NCI-H510A (cell line): Measurements from ENCODE around the gene SFMBT2.

Experiments
- DNase-seq: peaks from one replicate; lab custom pipeline; 2025; lab: John Stamatoyannopoulos, UW

SFMBT2 gene

DNA sequence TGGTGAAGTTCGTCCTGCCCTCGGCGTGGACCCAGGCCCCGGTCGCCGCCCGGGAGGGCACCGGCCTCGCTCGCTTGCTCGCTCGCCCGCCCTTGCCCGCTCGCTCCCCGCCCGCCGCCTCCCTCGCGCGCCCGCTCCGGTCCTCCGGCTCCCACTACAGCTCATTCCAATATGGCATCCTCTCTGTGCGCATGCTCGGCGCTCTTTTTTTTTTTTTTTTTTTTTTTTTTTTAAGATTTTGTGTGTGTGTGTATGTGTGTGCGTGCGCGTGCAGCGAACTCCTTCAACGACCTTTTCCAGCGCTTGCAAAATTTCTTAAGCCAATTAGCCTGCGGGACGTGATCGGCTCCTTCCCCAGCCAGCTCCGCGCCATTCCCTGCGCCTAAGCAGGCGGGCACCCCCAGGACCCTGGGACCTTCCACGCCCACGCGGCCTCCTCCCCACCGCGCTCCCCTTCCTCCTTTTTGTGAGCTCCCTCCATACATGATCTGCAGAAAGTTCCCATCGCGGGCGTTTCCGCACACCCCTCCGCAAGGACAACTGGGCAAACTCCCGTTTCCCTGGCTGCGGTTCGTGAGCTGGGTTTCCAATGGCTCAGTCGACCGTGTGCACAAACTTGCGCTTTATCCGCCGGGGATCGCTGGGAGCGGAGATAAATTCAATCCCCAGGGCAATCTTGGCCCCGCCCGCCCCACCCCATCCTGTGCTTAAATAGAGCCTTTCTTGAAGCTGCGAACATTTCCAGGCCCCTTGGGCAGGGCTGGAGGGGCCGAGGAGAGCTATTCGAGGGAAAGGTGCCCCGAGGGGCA is at the start of gene SFMBT2:
Gene SFMBT2, minus strand, starts transcription at position 173 of the 809 bp plus-strand sequence. CDS start 29,136 bp downstream, outside the sequence.
- no peak for DNase-seq

DNA sequence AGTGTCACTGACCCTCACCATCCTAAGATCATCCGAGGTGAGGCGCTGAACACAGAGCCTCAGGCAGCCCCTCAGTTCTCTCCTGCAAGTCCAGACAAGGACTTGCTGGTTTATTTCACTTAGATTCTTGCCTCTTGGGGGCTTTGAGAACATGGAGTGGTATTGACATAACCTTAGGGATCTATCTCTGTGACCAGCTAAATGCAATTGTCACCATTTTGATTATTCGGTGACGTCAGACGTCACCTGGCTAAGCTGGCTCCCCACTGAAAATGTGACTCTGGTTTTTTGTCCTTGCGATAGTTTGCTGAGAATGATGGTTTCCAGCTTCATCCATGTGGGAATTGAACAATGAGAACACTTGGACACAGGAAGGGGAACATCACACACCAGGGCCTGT is 49.2 kb upstream of the SFMBT2 start:
- DNase-seq, result no peak

DNA sequence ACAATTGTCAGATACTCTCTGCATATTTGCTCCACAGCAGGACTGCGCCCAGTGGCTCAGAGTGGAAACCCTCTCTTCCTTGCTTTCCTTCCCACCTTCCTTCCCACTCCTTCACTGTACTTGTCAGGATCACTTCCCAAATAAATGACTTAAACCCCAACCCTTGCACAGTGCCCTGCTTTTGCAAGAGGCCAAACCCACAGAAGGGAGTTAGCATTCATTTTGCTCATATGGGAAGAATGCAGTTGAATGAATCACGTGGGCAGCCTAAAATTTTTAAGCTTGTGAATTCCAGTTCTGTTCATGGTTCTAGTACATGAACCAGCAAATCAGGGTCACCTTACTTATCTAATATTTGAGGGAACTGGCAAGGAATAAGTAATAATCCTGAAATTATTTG is 47.7 kb upstream of the SFMBT2 start:
- DNase-seq, result no peak

DNA sequence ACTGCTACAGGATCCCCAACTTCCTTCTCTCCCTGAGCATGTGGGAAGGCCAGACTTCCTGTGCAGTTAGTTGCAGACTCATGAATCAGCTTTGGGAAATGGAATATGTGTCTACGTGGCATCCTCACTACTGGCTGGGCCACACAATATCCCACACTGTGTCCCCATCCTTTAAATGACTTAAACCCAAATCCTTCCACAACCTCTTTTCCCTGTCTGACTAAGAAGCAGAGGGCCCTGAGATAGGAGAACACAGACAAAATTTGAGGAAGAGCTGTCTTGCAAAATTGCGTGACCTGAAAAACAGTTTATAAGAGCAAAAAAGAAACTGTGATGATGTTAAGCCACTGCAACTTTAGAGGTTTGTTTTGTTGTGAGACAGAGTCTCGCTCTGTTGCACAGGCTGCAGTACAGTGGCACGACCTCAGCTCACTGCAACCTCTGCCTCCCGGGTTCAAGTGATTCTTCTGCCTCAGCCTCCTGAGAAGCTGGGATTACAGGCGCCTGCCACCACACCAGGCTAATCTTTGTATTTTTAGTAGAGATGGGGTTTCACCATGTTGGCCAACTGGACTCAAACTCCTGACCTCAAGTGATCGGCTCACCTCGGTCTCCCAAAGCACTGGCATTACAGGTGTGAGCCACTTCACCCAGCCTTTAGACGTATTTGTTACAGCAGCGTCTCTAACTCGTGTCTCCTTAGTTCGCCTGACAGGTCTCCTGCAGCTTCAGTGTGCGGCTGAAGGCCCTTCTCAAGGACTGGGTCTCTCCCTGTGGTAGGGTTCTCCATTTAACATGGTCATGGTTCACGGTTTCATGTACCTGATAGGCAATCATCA is 46.9 kb upstream of the SFMBT2 start:
- no peak for DNase-seq

DNA sequence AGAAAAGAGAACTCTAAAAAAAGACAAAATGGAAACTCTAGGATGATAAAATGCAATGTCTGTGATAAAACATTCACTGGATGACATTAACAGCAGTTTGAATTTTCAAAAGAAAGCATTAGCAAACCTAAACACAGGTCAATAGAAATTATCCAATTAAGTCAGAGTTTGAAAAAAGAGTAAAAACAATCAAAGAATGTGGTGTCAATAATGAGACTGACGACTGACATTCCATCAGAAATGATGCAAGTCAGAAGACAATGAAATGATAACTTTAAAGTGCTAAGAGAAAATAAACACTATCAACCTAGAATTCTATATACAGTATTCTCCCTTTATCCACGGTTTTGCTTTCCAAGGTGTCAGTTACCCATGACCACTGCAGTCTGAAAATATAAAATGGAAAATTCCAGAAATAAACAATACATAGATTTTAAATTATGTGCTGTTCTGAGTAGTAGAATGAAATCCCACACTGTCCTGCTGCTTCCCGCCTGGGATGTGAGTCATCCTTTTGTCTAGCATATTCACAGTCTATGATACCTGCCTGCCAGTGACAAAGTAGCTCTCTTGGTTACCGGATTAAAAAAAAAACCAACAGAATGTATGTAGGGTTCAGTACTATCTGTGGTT is 38.3 kb upstream of the SFMBT2 start:
- DNase-seq, result no peak

DNA sequence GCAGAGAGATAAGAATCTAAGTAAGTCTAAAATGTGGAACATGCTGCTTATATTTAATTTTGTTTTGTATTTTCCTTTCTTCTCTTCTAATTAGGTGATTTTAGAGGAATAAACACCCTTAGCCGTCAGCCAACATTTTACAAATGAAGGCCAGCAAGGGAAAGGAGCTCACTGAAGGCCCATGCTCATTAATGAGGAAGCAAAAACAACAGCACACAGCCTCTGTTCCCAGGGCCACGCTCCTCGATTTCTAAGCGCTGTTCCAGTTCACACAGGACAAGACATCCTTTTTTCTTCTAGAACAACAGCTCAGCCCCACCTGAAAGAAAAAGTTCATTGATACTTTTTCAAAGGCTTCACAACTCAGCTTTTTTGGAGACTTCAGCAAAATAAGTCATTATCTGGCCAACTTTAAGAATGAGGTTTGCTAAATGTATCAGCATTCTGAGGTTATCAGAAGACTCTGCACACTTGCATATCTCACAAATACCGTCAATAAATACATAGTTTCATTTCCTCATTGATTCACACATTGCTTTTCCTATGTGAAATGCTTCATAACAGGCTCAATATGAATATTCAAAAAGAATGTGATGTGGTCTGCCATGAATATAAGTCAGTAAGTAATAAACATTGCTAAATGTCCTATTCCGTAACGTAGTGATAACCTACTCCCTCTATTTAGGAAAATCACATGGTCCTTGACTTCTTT is 34.8 kb upstream of the SFMBT2 start:
- DNase-seq, result no peak

DNA sequence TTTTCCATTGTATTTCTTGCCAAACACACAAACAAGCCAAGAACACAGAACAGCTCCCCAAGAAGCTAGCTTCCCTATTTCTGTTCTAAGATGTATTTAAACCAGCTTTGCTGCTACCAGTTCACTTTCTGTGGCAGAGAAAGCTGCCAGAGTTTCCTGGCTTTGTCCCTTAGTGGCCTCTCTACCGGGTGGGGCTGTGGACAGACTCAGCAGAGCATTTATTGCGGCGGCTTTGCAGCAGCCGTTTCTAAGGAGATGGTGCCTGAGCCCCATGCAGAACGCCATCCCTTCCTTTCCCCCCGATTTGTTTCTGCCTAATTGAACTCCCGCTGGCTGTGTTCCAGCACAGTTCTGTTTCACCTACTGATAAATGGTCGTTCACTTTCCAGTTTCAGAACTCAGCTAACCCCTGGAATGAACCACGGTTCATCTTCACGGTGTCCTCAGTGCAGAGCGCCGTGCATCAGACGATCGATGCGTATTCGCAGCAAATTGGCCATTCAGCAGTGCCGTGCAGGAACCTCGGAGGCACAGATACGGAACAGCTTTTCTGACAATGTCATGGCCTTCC is 33.8 kb upstream of the SFMBT2 start:
- DNase-seq, result no peak

DNA sequence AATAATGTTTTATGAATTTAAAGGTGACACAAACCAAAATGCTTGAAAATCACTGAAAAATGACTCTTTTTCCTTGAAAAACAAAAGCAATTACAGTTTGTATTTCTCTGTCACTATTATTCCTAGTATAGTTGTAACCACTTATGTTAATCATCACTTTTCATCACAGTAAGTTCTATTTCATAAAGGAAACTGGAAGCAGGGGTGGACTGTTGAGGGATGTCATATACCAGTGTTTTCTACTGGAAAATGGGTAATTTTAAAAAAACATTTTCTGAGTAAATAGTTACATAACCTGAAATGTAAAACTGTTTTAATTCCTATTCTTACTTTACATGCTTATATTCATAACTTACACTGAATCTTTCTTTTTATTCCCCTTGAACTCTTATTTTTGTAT is 32.2 kb upstream of the SFMBT2 start:
- DNase-seq, result no peak

DNA sequence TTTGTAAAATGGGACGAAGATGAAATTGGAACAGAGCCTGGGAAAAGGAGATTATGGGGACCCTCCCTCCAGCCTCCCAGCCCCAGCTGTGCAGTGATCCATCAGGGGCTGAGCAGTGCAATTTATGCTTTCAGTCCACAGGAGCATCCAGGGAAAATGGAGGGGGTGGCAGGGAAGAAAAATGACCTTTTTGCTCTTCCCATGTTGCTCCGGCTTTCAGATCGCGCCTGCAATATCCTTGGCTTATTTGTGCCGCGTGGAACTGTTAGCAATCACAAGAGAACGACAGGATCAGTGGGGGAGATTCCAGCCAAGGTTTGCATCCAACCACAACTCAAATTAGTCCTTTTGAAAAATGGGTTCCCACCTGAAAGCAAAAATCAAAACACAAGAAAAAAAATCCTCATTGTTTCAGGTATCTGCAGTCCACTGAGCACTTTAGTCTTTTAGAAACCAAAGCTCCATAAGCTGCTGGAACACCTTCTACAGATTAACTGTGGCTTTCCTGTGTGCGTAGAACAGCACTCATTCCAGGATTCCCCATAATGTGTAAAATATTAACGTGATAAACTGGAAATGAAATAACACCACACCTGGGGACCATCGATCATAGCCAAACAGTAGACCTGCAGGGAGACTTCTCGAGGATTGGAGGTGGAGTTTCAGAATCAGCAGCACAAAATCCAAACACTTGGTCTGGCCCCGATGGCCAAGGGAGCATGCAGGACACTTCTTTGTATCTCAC is 30.7 kb upstream of the SFMBT2 start:
- no peak for DNase-seq

DNA sequence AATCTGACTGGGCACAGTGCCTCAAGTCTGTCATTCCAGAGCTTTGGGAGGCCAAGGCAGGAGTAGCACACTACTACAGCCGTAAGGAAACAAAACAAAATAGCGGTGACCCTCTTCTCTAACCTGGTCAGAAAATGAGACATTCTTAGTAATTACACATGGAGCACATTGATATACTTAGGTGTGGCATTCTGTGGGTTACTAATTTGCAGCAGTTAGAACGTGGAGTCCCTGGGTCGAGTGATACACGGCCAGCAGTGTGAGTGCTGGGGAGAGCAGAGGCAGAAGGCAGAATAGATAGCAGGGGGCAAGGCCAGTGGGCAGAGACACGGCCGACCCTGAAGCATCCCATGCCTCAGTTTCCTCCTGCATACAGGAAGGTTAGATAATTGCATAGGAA is 28.9 kb upstream of the SFMBT2 start:
- DNase-seq, result no peak

DNA sequence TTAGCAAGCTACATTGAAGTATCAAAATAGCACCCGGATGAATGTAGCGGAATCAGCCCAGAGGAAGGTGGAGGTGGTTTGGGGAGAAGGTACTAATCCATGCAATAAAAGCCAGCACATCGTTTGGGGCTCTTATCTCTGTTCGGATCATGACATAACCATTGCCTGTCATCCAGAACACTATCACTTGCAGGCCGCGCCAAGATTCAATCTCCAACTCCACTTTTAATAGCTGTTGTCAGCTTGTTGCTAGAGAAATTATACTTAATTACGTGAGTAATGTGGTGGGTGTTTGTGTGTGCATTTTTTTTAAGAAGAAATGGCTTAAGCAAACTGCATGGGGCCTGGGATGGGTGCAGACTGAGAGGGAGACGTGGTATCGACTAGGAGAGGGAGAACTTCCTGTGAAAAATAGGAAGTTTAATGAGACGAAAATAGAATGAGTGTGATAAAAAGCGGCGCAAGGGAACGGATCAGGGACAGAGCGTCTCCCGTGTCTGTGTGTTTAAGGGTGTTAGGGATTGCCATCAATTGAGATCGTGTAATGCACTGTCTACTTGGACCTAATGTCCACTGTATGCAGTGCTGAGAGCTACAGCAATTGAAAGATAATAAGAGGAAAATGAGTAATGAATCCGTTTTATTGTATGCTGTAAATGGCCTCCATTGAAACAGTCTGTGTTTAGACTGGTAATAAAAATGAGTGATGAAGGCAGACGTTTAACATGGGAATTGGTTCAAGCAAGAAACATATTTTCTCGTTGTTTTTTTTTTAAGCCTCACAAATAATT is 27.6 kb upstream of the SFMBT2 start:
- DNase-seq, result no peak

DNA sequence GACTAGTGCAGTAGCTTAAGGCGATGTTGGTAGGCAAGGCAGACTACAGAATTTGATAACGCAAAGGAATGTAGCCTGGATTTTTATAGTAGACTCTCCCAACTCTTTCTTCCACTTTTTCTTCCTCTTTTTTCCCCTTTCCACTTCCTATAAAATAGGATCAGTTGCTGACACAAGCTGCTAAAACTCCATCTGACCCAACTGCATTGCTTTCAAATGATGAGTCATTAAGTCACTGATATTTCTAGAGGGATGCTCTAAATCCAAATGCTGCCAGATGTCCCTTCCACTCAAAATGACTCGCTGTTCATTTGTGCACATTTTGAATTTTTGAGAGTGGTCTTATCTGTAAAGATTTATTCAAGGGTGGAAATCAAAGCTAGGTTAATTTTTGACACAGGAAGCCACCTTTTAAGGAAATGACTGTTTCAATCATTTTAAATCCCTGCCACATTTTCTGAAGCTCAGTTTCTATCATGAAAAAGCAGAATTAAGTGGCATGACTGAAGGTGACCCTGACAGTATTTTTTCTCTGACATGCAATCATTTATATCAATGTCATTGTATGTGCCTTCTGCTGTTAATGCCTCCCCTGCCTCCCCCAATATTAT is 25.8 kb upstream of the SFMBT2 start:
- DNase-seq, result no peak

DNA sequence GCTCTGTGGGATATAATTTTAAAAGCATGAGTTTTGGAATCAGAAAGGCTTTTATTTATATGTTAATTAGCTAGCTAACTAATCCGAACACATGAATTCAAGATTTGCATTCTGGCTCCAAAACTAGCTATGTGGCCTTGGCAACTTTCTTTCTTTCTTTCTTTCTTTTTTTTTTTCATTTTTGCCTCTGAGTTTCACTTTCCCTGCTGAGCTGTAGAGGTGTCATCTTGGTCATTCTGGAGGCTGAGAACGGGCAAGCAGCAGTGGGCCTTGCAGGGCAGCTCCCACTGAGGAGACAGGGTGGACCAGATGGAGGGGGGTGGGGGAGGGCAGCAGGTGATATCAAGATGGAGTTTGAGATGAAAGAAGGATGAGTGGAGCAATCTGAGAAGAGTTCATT is 24.8 kb upstream of the SFMBT2 start:
- DNase-seq, result no peak

DNA sequence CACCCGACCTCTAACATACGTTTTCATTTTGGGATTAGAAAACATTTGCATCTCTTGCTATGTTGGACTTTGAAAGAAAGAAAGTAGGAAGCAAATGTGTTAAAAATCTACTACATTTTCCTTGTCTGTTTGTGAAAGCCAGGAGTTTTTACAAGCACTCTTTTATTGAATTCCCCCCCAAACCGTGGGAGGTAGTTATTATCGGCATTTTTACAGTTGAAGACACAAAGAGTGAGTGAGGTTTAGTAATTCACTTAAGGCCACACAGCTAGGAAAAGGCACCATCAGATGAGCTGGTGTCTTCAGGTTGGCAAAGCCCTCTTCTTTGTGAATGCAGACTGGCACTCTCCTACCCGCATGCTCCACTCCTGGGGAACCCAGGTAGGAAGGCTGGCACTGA is 23.5 kb upstream of the SFMBT2 start:
- DNase-seq, result no peak

DNA sequence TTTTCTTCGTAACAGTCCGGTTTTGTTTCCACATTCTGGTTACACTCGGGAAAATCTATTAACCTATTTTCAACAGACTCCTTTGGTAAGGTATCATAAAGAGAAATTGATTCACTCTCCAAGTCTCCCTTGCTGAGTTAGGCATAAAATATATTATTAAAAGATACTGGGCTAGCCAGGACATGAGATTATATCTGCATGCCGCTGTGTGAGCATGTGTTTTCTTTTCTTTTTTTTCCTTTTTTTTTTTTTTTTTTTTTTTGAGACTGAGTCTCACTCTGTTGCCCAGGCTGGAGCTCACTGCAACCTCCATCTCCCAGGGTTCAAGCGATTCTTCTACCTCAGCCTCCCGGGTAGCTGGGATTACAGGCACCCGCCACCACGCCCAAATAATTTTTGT is 23.0 kb upstream of the SFMBT2 start:
- no peak for DNase-seq

DNA sequence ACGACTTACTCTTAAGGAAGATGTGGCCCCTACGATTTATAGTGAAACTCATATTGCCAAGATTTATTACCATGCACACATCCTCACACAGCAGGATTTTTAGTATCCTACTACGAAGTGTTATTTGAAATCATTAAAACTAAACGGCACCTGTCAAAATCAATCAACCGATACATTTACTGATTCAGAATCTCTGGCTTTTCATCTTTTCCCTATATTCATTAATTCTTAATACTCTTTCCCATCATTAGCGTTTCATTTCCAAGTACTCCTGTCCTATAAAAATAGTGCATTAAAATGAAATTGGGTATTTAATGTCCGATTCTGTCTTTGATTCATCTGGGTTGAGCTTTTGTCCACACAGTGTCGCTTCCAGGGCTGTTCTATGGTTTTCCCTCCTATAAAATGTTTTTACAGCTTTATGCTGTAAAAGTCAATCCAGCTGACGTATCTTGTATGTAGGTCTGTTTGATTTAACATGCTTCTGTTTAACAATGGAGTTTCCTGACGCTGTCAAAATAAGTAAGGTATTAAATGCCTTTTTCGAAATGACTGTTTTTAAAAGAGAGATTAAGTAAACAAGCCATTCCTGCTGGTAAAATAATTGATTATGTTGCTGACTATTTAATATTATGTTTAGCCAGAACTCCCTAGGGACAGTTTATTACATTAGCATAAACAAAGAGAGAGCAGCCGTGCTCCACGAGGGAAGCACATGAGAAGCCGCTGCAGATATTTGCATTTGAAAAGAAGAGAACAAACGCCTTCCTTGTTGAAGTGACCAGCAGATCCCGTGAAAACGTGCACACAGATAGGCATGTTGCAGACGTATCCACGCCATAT is 22.3 kb upstream of the SFMBT2 start:
- DNase-seq, result no peak

DNA sequence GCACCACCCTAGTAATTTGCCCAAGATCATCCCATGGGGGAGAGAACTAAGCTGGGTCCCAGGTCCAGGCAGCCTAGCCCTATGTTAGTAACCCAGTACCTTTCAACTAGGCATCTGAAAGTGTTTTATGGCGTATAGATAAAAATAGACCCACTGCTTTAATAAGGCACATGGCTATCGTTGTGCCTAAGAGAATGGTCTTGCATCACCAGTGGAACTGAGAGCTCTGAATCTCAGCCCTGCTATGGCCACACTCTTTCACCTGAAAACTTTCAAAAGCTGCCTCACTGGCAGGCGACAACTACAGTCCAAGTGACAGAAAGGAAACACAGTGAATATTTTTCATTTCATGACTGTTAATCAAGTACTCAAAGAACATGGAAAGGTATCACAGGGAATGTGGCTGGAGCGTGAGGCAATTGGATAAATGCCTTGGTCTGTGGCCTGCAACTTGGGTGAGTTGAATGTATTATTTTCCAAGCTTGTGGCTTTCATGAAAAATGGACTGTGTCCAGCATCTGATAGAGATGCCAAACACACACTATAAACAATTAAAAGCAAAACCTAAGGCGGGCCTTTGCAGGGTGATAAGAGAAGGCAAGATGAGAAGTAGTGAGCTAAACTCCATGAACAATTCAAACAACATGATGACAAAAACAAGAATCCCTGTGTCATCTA is 18.0 kb upstream of the SFMBT2 start:
- no peak for DNase-seq

DNA sequence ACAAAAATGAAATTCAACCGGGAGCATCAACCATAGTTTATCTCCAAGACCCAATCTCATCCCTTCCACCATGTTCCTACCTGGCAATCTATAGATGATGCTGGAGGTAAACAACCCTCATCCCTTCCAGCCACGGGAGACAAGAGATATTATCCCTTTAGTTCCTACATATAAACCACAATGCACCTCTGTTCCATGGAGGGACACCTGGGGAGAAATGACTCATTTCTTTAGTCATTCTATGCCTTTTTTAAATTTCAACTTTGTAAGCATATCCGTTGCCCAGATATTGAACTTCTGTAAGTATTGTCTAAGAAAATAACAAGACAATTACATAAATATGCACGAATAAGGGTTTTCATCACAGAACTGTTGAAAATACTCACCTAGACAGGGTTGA is 15.5 kb upstream of the SFMBT2 start:
- DNase-seq, result no peak
